GM21786 (cell line): ENCODE results near the gene RPS3.
"Not testable (repeated sequence)": the region's sequence is repeated elsewhere in the genome, so short reads cannot be mapped to it uniquely, and the experiment has no call there.

Experiments used
- ATAC-seq: cut with Tn5 transposase; IDR thresholded peaks from one replicate; pipeline ENCODE4 v1.9.1; 2021; ENCODE audit not compliant: unreplicated experiment

Gene RPS3

DNA sequence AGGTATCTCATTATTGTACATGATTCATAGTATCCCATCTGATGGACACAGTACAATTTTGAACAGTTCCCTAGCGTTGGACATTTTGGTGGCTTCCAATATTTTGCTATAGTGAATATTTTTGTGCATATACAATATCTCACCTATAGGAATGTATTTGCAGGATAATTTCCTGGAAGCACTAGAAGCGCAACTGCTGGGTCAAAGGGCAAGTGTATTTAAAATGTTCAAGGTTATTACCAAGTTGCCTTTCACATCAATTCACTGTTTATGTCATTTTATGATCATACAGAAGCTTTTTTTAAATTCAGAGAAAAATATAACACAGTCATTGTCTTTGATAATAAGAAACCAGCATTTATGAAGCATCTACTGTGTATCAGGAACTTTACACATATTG lies 19.1 kb upstream of the RPS3 start:
- no peak for ATAC-seq

DNA sequence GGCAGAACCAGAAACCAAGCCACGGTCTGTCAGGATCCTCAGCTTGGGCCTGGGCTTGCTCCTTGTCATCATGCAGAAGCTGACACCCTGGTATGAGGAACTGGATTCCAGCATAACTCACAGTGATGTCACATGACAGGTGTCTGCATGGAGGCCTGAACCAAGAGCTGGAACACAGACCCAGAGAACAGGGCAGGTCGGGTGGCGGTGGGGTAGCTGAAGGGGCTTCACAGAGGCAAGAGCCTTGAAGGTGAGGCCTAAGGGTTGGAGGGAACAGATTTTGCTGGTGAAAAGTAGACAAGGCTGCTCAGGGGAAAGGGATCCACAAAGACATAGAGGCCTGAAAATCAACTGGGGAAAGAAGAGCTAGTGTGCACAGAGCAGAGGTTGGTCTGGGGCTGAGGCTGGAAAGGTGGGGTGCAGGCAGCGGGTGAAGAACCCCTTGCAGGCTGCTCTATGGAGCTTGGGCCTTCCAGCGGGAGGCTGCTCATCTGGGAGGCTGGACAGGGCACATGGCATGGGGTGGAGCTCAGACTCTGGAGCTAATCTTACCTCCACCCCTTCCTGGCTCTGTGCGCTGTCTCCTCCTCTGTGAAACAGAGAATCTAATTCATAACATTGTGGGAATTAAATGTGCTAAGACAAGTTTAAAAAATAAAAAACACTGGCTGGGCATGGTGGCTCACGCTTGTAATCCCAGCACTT lies 18.4 kb upstream of the RPS3 start:
- ATAC-seq = no peak

DNA sequence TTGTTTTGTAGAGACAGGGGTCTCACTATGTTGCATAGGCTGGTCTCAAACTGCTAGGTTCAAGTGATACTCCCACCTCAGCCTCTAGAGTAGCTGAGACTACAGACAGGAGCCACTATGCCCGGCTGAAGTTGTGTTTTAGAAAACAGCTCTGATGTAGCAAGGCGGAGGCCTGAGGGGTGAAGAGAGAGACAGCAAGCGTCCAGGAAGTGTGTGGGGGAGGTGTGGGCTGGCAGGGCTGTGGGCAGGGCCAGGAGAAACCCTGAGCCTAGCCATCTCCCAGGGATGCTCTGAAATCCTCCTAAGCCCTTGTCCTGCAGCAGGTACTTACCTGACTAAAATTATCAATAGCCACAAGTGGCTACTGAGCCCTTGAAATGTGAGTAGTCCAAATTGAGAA lies 16.1 kb upstream of the RPS3 start:
- no peak for ATAC-seq

DNA sequence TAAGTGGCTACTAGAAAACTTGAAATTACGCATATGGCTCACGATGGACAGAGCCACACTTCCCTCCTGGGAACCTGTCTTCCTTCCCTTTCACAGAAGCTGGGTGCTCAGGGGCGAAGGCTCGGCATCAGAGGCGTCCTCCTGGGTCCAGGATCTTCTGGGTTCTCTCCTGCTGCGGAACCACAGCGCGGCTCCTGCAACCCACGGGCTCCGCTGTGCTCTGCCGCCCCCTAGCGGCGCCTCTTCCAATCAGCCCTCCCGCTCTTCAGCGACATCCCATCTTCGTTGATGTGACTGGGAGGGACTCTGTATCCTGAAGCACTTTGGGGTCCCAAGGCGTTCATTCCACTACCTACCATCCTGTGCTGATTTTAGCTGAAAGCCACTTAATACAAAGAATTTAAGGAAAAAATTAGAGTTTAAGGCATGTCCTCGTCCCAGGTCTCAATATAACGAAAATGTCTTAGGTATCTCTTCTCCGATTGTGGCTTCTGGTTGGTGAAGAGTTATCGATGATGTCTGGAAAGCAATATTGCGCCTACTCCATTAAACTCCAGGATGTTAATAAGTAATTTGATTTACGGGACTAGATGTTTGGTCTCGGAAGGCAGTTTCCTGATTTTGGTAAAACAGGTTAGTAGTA lies 14.8 kb upstream of the RPS3 start:
- no peak for ATAC-seq

DNA sequence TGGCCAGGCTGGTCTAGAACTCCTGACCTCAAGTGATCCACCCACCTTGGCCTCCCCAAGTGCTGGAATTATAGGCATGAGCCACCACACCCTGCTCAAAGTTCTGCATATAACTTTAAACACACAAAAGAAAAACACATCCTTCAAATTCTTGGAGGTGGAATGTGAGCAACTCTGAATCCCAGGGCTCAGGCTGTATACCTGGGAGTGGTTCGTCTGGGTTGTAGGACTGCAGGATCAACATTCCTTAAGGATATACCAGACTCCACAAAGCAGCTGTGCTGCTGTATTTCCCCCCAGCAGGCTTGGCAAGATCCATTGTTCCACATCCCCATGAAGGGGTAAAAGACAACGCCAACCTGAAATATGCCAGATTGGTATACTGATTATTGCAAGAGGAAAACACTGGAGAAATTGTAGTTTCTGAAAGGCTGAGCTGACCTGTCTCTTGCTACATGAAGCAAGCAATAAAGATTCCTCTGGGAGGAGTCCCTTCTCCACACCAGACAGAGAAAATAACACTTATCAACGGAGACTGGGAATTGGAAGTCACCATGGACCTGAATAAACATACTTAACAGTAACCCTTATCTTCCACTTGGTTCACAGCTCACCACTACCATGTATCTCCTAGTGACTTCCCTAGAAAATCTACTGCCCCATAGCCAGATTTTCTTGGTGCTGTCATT lies 12.2 kb upstream of the RPS3 start:
- ATAC-seq = no peak

DNA sequence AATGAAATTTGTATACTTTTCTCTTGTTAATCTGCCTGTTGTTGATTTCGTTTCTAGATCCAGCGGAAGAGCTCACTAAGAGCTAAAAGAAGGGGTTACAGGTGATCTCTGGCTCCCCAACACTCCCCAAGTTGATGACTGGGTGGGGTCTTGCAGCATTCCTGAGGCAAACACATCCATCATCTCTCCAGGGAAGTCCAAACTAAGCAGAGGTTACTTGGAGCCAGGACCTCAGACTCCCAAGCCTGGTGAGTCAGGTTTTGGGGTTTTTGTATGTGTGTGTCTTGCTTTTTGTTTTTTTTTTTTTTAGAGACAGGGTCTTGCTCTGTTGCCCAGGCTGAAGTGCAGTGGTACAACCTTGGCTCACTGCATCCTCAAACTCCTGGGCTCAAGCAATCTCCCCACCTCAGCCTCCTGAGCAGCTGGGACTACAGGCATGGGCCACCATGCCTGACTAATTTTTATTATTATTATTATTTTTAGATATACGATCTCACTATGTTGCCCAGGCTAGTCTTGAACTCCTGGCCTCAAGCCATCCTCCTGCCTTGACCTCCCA lies 11.5 kb upstream of the RPS3 start:
- ATAC-seq = no peak

DNA sequence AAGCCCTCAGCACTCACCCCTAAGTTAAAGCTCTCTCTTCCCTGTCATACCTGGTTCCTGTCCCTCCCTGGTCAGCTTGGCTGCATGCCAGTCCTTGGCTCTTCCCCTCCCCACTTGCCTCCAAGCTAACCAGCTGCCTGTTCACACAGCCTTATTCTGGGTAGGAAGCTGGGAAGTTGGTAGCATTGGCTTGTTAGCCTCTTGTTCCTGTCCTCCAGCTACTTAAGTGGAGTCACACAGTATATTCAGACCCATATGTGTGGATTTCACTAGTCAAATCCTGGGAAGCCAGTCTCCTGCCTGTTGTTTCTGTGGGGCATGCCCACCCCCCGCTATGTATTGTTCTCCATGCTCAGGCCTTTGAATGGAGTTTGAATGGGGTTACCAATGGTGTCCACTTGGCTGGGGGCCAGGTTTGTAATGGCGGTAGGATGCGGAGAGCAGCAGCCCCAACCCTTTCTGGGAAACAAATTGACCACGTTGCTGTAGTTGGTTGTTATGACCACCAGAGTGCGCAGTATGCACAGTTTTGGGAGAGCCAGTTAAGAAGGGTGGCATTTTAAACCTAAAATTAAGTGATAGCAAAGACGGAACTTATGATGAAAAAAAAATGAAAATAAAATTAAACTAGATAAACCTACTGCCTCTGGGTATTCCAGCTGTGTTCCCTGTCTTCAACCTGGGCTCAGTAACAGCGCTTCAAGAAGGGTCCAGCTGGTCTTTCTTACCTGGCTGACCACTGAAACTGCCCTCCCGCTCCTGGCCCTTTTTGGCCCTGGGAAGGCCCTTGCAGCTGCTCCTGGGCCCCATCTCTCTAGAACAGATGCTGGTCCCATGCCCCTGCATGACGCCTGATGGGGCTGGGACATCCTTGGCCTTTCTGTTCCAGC lies 10.7 kb upstream of the RPS3 start:
- no peak for ATAC-seq

DNA sequence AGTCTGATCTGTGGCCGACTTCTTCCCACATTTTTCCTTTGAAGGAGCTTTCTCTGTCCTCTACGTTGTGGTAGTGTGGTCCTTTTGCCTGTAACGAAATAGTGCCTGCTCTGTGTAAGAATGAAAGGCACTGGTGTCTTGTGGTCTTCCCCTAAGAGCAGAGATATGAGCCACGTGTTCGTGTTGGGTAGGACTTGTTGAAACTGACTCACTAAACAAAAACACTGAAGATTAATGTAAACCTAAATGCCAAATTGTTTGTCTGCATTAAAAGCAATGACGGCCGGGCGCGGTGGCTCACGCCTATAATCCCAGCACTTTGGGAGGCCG lies 10.1 kb upstream of the RPS3 start:
- ATAC-seq = no peak

DNA sequence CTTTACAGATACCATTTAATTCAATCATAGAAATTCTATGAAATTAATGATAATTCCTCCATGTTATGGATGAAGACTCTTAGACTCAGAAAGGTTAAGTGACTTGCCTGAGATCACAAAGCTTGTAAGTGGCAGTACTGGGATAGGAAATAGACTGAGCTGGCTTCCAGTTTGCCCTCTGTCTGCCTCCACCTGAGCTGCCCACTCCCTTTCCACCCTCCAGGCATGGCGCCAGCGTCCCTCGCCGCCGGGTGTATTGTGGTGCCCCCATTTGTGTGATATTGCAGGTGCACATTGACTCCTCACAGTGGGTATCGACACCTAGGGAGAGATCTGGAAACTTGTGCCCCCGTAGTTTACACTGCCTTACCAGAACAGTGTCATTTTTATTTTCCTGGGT lies 9.4 kb upstream of the RPS3 start:
- no peak for ATAC-seq

DNA sequence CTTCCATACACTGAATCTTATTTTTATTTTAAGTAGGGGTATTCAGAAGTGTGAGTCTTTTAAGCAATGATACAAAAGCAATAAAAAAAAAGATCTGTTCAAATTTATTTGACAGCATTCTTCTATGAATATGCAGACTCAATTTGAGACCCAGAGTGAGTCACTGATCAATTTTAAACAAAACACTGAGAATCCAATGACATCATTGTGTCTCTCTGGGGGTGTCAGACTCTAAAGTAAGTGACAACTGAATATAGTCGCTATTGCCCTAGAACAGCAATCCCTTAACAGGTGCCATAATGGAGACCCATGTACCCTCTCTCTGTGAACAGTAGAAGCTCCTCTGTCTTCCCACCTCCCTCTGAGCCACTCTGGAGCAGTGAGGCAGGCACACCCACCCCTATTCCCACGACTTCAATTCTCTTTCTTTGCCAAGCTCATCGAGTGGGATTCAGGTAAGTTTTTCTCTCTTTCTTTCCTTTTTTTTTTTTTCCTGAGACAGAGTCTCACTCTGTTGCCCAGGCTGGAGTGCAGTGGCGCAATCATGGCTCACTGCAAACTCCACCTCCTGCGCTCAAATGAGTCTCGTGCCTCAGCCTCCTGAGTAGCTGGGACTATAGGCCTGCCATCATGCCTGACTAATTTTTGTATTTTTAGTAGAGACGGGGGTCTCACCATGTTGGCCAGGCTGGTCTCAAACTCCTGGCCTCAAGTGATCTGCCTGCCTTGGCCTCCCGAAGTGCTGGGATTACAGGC lies 5.1 kb upstream of the RPS3 start:
- ATAC-seq = no peak

DNA sequence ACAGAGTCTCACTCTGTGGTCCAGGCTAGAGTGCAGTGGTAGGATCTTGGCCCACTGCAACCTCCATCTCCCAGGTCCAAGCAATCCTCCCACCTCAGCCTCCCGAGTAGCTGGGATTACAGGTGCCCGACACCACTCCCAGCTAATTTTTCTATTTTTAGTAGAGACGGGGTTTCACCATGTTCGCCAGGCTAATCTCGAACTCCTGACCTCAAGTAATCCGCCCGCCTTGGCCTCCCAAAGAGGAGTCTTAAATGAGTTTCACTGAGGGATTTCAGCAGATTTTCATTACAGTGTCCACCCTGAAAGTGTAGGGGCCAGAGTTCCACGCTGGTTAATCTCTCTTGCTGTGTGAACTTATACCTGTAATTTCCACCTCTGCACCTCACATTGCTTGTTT lies 412 bp upstream of the RPS3 start:
- no peak for ATAC-seq

DNA sequence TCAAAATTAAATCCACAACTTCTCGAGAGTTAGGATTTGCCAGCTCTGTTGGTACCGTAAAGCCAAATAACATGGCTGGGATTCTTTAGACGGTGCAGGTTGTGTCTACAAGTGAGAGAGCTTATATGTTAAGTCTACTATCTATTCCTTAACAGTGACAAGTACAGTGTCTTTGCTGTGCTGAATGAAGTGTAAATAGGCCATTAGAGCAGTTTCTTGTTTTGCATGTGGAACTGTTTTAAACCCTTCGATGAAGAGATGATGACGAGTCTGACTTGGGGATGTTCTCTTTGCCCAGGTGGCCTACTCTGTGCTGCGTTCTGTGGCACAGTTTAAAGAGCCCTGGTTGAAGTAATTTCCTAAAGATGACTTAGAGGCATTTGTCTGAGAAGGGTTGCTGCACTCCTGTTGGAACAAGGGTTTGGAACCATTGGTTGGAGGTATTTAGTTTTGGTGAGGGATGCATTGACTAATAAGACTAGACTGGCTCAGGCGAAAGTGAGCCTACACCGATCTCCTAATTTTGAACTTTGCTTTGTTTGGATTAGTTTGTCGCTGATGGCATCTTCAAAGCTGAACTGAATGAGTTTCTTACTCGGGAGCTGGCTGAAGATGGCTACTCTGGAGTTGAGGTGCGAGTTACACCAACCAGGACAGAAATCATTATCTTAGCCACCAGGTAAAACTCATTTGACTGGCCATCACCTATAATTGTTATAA lies 988 bp downstream of the RPS3 start:
- ATAC-seq = no peak

DNA sequence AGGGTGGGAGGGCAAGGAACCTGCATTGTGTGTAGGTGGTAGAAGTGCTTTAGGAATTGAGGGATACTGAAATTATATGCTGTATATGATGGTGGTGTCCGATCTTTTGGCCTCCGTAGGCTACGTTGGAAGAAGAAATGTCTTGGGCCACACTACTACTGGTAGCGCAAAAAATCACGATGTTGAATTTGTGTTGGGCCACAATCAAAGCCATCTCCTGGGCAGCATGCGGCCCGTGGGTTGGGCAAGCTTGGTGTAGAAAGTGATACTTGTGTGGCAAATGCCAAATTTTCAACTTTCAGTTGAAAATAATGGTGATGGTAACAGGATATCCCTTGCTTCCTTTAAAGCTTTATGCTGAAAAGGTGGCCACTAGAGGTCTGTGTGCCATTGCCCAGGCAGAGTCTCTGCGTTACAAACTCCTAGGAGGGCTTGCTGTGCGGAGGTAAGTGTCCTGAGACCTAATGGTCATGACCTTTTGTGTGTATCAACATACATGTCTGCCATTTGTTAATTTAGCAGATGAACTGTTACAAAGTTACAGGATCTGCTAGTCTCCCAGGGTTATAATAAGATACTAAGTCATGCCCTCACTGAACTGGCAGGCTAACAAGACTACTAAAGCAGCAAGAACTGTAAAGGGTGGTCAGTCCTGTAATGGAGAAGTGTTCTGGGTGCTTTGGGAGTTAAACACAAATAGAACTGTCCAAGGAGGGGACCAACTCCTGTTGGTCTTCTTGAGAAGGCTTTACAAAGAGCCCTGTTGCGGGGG lies 2.9 kb downstream of the RPS3 start:
- no peak for ATAC-seq

DNA sequence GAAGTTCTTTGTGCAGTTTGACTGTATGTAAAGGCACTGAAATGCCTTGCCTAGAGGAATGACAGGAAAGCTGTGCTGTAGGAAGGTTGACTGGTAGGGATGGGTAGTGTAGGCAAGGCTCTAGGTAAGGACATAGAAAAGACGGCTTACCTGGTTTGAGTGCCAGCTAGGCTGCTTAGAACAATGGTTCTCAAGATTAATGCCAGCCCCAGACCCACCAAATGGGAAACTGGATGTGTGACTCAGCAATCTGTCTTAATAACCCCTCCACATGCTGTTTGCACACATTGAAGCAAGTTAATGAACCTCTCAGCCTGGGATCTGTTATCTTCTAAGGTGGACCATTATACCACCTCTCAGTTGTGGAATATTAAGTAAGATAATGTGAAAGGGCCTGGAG lies 3.7 kb downstream of the RPS3 start:
- no peak for ATAC-seq

DNA sequence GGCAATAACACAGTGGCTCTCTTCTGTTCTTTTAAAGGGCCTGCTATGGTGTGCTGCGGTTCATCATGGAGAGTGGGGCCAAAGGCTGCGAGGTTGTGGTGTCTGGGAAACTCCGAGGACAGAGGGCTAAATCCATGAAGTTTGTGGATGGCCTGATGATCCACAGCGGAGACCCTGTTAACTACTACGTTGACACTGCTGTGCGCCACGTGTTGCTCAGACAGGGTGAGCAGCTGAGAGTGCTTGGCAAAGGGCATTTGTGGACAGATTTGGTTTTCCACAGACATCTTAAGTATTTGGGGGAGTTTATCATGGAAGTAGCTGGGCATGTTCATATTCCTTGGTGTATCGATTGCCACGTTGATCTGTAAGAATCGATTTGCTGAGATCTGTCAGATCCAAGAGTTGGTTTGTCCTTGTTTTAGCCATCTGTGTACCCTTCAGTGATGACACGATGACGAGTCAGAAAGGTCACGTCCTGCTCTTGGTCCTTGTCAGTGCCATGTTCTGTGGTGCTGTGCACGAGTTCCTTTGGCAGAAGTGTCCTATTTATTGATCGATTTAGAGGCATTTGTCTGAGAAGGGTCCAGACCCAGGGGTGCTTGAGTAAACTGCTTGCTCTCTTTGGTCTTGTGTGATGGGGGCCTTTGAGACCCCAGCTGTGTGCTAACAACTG lies 4.8 kb downstream of the RPS3 start:
- no peak for ATAC-seq

DNA sequence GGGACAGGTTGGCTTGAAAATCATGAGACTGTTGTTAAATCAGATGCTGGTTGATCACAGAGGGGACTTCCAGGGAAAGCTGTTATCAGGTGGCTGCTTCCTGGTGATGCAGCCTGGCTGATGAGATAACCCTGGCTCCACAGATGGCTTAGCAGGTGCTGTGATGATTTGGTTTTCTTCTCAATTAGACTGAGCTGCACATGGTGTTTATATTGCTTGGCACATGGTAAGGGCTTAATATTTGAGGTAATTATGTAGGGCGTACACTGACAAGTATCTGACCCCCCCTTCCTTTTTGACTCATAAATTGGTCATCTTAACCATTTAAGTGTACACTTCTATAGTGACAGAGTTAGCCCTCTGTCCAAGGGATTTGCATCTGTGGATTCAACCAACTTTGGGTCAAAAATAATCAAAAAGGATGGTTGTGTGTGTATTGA lies 7.0 kb downstream of the RPS3 start:
- ATAC-seq = no peak

DNA sequence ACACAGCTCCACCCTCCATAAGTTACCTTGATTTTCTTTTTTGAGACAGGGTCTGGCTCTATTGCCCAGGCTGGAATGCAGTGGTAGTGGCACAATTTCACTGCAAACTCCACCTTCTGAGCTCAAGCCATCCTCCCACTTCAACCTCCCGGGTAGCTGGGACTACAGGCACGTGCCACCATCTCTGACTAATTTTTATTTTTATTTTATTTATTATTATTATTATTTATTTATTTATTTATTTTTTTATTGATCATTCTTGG lies 9.6 kb downstream of the RPS3 start:
- no peak for ATAC-seq

DNA sequence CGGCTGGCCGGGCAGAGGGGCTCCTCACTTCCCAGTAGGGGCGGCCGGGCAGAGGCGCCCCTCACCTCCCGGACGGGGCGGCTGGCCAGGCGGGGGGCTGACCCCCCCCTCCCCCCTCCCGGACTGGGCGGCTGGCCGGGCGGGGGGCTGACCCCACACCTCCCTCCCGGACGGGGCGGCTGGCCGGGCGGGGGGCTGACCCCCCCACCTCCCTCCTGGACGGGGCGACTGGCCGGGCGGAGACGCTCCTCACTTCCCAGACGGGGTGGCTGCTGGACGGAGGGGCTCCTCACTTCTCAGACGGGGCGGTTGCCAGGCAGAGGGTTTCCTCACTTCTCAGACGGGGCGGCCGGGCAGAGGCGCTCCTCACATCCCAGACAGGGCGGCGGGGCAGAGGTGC lies 10.7 kb downstream of the RPS3 start:
- not testable (repeated sequence) for ATAC-seq

DNA sequence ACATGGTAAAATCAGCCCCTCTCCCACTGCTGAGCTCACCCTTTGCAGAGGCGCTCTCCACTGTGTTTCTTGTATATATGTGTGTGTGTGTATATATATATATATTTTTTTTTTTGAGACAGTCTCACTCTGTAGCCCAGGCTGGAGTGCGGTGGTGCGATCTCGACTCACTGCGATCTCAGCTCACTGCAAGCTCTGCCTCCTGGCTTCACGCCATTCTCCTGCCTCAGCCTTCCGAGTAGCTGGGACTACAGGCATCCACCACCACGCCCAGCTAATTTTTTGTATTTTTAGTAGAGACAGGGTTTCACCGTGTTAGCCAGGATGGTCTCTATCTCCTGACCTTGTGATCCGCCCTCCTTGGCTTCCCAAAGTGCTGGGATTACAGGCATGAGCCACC lies 13.8 kb downstream of the RPS3 start:
- not testable (repeated sequence) for ATAC-seq
